Renal pelvis (tissue), 12 donors: ENCODE measurements around the gene PARD6B. TPM values are rescaled to one million over a fixed set of nuclear protein-coding genes. Genes with fewer than 3 reads are reported as not detected.
A peak's percentile ranks its signal among the peaks of the same experiment; 100 is the strongest.

Experiments
- DNase-seq: peaks from one replicate; pipeline ENCODE4 v3.0.0-alpha.2; 2013
- long read RNA-seq, 16 experiments: transcript quantifications; one replicate each; lab custom pipeline, GENCODE V29; 2026
- polyA plus RNA-seq, 3 donors: library from polyadenylated mRNA; unstranded; fragments of 120-200 nt; gene quantifications; one replicate each; pipeline ENCODE4 v1.2.1, GENCODE V29; 2013; ENCODE audit not compliant: insufficient read length in 3 of 3

PARD6B gene
- 10 to 100 TPM; 17.0 to 26.2 (median 21.1) TPM for polyA plus RNA-seq
- long read RNA-seq, donor 1, full-length matches to known transcripts: 6 of 6 reads
- long read RNA-seq, donor 1, partial matches to known transcripts: 0 of 6 reads
- long read RNA-seq, donor 1, other reads (novel, unspliced or antisense): 0 of 6 reads
- long read RNA-seq, donor 2, full-length matches to known transcripts: 2 of 2 reads
- long read RNA-seq, donor 2, partial matches to known transcripts: 0 of 2 reads
- long read RNA-seq, donor 2, other reads (novel, unspliced or antisense): 0 of 2 reads
- long read RNA-seq, donor 3, full-length matches to known transcripts: 5 of 5 reads
- long read RNA-seq, donor 3, partial matches to known transcripts: 0 of 5 reads
- long read RNA-seq, donor 3, other reads (novel, unspliced or antisense): 0 of 5 reads
- long read RNA-seq, donor 4, full-length matches to known transcripts: 3 of 18 reads
- long read RNA-seq, donor 4, partial matches to known transcripts: 15 of 18 reads
- long read RNA-seq, donor 4, other reads (novel, unspliced or antisense): 0 of 18 reads
- long read RNA-seq, donor 5, full-length matches to known transcripts: 1 of 1 reads
- long read RNA-seq, donor 5, partial matches to known transcripts: 0 of 1 reads
- long read RNA-seq, donor 5, other reads (novel, unspliced or antisense): 0 of 1 reads
- long read RNA-seq, donor 6, full-length matches to known transcripts: 7 of 37 reads
- long read RNA-seq, donor 6, partial matches to known transcripts: 30 of 37 reads
- long read RNA-seq, donor 6, other reads (novel, unspliced or antisense): 0 of 37 reads
- long read RNA-seq, donor 7, full-length matches to known transcripts: 10 of 10 reads
- long read RNA-seq, donor 7, partial matches to known transcripts: 0 of 10 reads
- long read RNA-seq, donor 7, other reads (novel, unspliced or antisense): 0 of 10 reads
- long read RNA-seq, donor 8: 0 reads
- long read RNA-seq, donor 9, full-length matches to known transcripts: 9 of 9 reads
- long read RNA-seq, donor 9, partial matches to known transcripts: 0 of 9 reads
- long read RNA-seq, donor 9, other reads (novel, unspliced or antisense): 0 of 9 reads
- long read RNA-seq, donor 10, full-length matches to known transcripts: 6 of 50 reads
- long read RNA-seq, donor 10, partial matches to known transcripts: 44 of 50 reads
- long read RNA-seq, donor 10, other reads (novel, unspliced or antisense): 0 of 50 reads
- long read RNA-seq, donor 11, full-length matches to known transcripts: 3 of 3 reads
- long read RNA-seq, donor 11, partial matches to known transcripts: 0 of 3 reads
- long read RNA-seq, donor 11, other reads (novel, unspliced or antisense): 0 of 3 reads
- long read RNA-seq, donor 12, full-length matches to known transcripts: 12 of 12 reads
- long read RNA-seq, donor 12, partial matches to known transcripts: 0 of 12 reads
- long read RNA-seq, donor 12, other reads (novel, unspliced or antisense): 0 of 12 reads
- long read RNA-seq, donor 13, full-length matches to known transcripts: 7 of 7 reads
- long read RNA-seq, donor 13, partial matches to known transcripts: 0 of 7 reads
- long read RNA-seq, donor 13, other reads (novel, unspliced or antisense): 0 of 7 reads
- long read RNA-seq, donor 14, full-length matches to known transcripts: 7 of 7 reads
- long read RNA-seq, donor 14, partial matches to known transcripts: 0 of 7 reads
- long read RNA-seq, donor 14, other reads (novel, unspliced or antisense): 0 of 7 reads
- long read RNA-seq, donor 15, full-length matches to known transcripts: 4 of 4 reads
- long read RNA-seq, donor 15, partial matches to known transcripts: 0 of 4 reads
- long read RNA-seq, donor 15, other reads (novel, unspliced or antisense): 0 of 4 reads
- long read RNA-seq, donor 16, full-length matches to known transcripts: 6 of 6 reads
- long read RNA-seq, donor 16, partial matches to known transcripts: 0 of 6 reads
- long read RNA-seq, donor 16, other reads (novel, unspliced or antisense): 0 of 6 reads

GRCh38 chr20:50731055-50731929, at the start of gene PARD6B:
Gene PARD6B (plus strand): TSS chr20:50731580. CDS start chr20:50731787, 207 bp downstream.
- peak; percentile 98 for DNase-seq

GRCh38 chr20:50682065-50682464, 49.3 kb upstream of the PARD6B start:
- DNase-seq: no peak

- no peak for DNase-seq
Measured at GRCh38 chr20:50682947-50683530, 48.3 kb upstream of the PARD6B start.

- no peak for DNase-seq
Measured at GRCh38 chr20:50683570-50683969, 47.8 kb upstream of the PARD6B start.

- no peak for DNase-seq
Measured at GRCh38 chr20:50686821-50687220, 44.6 kb upstream of the PARD6B start.

- no peak for DNase-seq
Measured at GRCh38 chr20:50688256-50688975, 43.0 kb upstream of the PARD6B start.

- no peak for DNase-seq
Measured at GRCh38 chr20:50689864-50690649, 41.3 kb upstream of the PARD6B start.

GRCh38 chr20:50690650-50691572, 40.5 kb upstream of the PARD6B start, which contains the start of gene RIPOR3:
Gene RIPOR3 (minus strand): TSS chr20:50691542. CDS start chr20:50691128, 414 bp downstream.
- no peak for DNase-seq

- DNase-seq: no peak
Measured at GRCh38 chr20:50691573-50692551, 39.5 kb upstream of the PARD6B start.

GRCh38 chr20:50692552-50692933, 38.8 kb upstream of the PARD6B start:
- DNase-seq: no peak

- DNase-seq: no peak
Measured at GRCh38 chr20:50693001-50693400, 38.4 kb upstream of the PARD6B start.

- DNase-seq: no peak
Measured at GRCh38 chr20:50694379-50695134, 36.8 kb upstream of the PARD6B start.

- no peak for DNase-seq
Measured at GRCh38 chr20:50695135-50695872, 36.1 kb upstream of the PARD6B start.
